Activated T-helper 2 cell treated with anti-CD3 and anti-CD28 coated beads, Interferon-gamma antibody, Interleukin-2, Interleukin-4, amounts not matched to agents 10 μg/mL and 5 μg/mL and 100 μg/mL, durations not matched to agents 14 hours and 24 hours and 36 hours (primary cell): ENCODE measurements around the gene COA5. TPM values are rescaled to one million over a fixed set of nuclear protein-coding genes. Genes with fewer than 3 reads are reported as not detected.

Experiments used
- DNase-seq: peaks from one replicate; pipeline ENCODE4 v3.0.0; 2021; ENCODE audit warnings: low spot score
- H3K27ac Mint-ChIP-seq: one replicate; pipeline ENCODE4 v1.8.0; 2021; ENCODE audit warnings: mixed read lengths
- H3K27me3 Mint-ChIP-seq: one replicate; pipeline ENCODE4 v1.8.0; 2021; ENCODE audit warnings: low read depth, mixed read lengths
- H3K36me3 Mint-ChIP-seq: one replicate; pipeline ENCODE4 v1.8.0; 2021; ENCODE audit warnings: low read depth, mixed read lengths
- H3K4me1 Mint-ChIP-seq: one replicate; pipeline ENCODE4 v1.8.0; 2021; ENCODE audit warnings: low read depth, mixed read lengths
- H3K4me3 Mint-ChIP-seq: one replicate; pipeline ENCODE4 v1.8.0; 2021; ENCODE audit warnings: low read depth, mild to moderate bottlenecking, moderate library complexity, mixed read lengths
- H3K9me3 Mint-ChIP-seq: one replicate; pipeline ENCODE4 v1.8.0; 2021; ENCODE audit warnings: mixed read lengths
- intact Hi-C: fragments of 100-400 bp; cut with micrococcal nuclease; formaldehyde crosslinking; loops from one replicate; pipeline ENCODE4 v1.15.1; 2023
- total RNA-seq: library from RNA; stranded (reverse); gene quantifications from 2 replicates; pipeline ENCODE4 v1.2.3, GENCODE V29; 2022

The COA5 gene
- total RNA-seq, 1 donor from 2014 or later: 23.9 TPM

GRCh38 chr2:98565941-98566340 is 42.4 kb downstream of the COA5 start:
- H3K9me3 Mint-ChIP-seq: no peaks in the 10 kb centered on the region
- no peak for DNase-seq
- no peak overlapping the region for H3K27ac Mint-ChIP-seq
- H3K4me3 Mint-ChIP-seq: no peak overlapping the region
- no peaks in the 10 kb centered on the region for H3K27me3 Mint-ChIP-seq
- no peaks in the 10 kb centered on the region for H3K4me1 Mint-ChIP-seq
- H3K36me3 Mint-ChIP-seq: peaks cover 60% of the 10 kb centered on the region
- intact Hi-C loops: loop anchor here (5.0 kb wide), 1 partner anchor 71 kb away; no protein-coding TSS in a partner anchor

DNA sequence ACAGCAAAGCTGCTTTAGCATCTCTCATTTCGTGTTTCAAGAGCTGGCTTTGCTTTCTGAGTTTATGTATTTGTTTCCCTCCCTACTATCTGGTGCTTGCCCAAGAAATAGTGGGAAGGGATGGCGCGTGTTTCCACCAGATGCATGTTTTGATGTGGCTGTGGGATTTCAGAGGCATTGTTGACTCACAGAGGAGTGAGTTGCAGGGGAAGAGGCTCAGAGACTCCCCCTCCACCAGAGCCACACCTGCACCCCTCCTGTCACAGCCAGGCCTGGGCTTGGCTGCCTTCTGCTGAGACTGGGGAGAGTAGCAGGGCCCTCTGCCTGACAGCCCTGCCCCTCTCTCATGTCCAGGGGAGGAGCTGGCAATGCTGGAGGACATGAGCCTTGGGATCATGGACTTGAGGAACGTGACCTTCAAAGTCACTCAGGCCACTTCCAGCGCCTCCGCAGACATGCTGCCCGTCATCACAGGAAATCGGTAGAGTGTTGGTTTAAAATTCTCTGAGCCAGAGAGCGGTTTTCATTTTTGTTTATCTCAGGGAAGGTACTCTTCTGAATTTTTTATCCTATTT is 42.9 kb downstream of the COA5 start:
- no peaks in the 10 kb centered on the region for H3K27me3 Mint-ChIP-seq
- no peak overlapping the region for H3K27ac Mint-ChIP-seq
- no peak for DNase-seq
- no peak overlapping the region for H3K4me3 Mint-ChIP-seq
- peaks cover 63% of the 10 kb centered on the region for H3K36me3 Mint-ChIP-seq
- peaks cover 4% of the 10 kb centered on the region for H3K4me1 Mint-ChIP-seq
- intact Hi-C loops: loop anchor here (5.0 kb wide), 1 partner anchor 72 kb away; no protein-coding TSS in a partner anchor
- H3K9me3 Mint-ChIP-seq: no peaks in the 10 kb centered on the region

GRCh38 chr2:98564541-98565132 is 43.7 kb downstream of the COA5 start:
- Mint-ChIP-seq H3K36me3 (peaks cover 63% of the 10 kb centered on the region), H3K27me3 (no peaks in the 10 kb centered on the region), H3K9me3 (no peaks in the 10 kb centered on the region), H3K4me3 (no peak overlapping the region), H3K4me1 (peaks cover 11% of the 10 kb centered on the region), H3K27ac (no peak overlapping the region)
- intact Hi-C loops: loop anchor here (5.0 kb wide), 1 partner anchor 73 kb away; no protein-coding TSS in a partner anchor
- DNase-seq: no peak

GRCh38 chr2:98563394-98563793 is 44.9 kb downstream of the COA5 start:
- no peak overlapping the region for H3K27ac Mint-ChIP-seq
- no peak overlapping the region for H3K4me3 Mint-ChIP-seq
- H3K9me3 Mint-ChIP-seq: no peaks in the 10 kb centered on the region
- H3K27me3 Mint-ChIP-seq: no peaks in the 10 kb centered on the region
- intact Hi-C loops: no loop called here
- peaks cover 23% of the 10 kb centered on the region for H3K4me1 Mint-ChIP-seq
- no peak for DNase-seq
- peaks cover 66% of the 10 kb centered on the region for H3K36me3 Mint-ChIP-seq

DNA sequence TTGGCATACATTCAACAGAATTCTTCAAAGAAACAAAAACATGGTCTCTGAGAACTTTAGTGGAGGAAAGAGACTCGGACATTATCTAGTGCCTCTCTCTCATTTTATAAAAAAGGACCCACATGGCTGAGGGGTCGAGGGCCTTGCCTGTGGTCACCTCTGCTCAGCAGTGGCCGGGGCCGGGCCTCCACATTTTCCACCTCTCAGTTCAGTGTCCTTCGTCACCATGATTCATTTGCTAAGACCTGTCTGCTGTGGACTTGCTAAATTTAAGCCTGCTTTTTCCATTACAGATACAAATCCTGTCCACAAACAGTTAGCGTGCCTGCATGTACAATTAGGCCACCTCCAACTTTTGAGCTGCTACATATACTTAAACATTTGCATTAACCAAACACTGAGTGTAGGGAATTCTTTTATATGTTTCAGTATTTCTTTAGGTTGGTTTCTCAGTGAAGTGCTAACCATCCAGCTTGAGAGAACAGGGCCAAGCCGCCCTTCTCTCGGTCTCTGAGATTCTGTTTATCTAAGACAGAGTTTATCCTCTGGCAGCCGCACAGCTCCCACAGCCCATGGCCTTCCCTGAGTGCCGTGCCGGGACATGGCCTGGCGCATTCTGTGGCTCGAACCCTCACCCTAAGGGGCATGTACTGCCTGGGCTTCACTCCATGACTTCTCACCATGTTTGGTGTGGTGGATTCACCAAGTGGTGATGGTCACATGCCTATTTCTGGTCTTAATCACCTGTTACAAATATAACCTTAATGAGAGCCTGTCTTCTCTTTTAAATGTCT is 46.2 kb downstream of the COA5 start:
- Mint-ChIP-seq H3K4me1 (peaks cover 27% of the 10 kb centered on the region), H3K36me3 (peaks cover 71% of the 10 kb centered on the region)

GRCh38 chr2:98561018-98561417 is 47.3 kb downstream of the COA5 start:
- Mint-ChIP-seq H3K27ac (no peak overlapping the region), H3K36me3 (peaks cover 69% of the 10 kb centered on the region), H3K9me3 (no peaks in the 10 kb centered on the region), H3K27me3 (no peaks in the 10 kb centered on the region), H3K4me1 (peaks cover 32% of the 10 kb centered on the region), H3K4me3 (no peak overlapping the region)
- intact Hi-C loops: no loop called here
- DNase-seq: no peak

More for the DNA sequence above, 46.2 kb downstream of the COA5 start:
- Mint-ChIP-seq H3K9me3 (no peaks in the 10 kb centered on the region), H3K4me3 (no peak overlapping the region), H3K27me3 (no peaks in the 10 kb centered on the region), H3K27ac (no peak overlapping the region)
- no peak for DNase-seq
- intact Hi-C loops: no loop called here

DNA sequence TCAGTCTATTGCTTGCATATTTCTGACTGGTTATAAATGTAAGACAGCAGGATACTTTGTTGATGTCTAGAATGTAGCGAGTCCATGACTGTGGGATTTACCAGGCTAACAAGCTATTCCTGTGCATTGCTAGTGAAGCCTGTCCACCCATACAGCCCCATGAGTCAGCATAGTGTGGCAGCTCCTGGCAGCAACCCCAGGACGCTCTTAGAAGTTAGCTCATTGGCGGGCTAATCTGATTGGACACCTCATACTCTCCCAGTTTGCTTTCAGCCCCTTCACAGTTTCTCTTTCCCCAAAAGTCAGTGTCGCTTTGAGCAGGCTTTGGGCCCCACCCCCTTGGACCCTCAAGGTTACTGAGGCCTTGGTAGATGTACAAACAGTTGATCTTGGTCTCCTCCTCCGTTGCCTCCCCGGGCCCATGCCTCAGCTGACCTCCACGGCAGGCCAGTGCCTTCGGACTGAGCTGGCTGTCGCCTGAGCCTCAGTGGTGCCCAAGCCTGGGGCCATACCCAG is 48.0 kb downstream of the COA5 start:
- H3K4me1 Mint-ChIP-seq: peaks cover 32% of the 10 kb centered on the region
- no peak overlapping the region for H3K4me3 Mint-ChIP-seq

GRCh38 chr2:98559581-98559980 is 48.7 kb downstream of the COA5 start:
- no peak overlapping the region for H3K27ac Mint-ChIP-seq
- intact Hi-C loops: no loop called here
- H3K9me3 Mint-ChIP-seq: no peaks in the 10 kb centered on the region
- H3K4me3 Mint-ChIP-seq: no peak overlapping the region
- no peaks in the 10 kb centered on the region for H3K27me3 Mint-ChIP-seq
- DNase-seq: no peak
- peaks cover 73% of the 10 kb centered on the region for H3K36me3 Mint-ChIP-seq
- peaks cover 32% of the 10 kb centered on the region for H3K4me1 Mint-ChIP-seq

More for the DNA sequence above, 48.0 kb downstream of the COA5 start:
- H3K27ac Mint-ChIP-seq: no peak overlapping the region
- no peak for DNase-seq
- H3K36me3 Mint-ChIP-seq: peaks cover 69% of the 10 kb centered on the region
- intact Hi-C loops: no loop called here
- H3K27me3 Mint-ChIP-seq: no peaks in the 10 kb centered on the region
- no peaks in the 10 kb centered on the region for H3K9me3 Mint-ChIP-seq

DNA sequence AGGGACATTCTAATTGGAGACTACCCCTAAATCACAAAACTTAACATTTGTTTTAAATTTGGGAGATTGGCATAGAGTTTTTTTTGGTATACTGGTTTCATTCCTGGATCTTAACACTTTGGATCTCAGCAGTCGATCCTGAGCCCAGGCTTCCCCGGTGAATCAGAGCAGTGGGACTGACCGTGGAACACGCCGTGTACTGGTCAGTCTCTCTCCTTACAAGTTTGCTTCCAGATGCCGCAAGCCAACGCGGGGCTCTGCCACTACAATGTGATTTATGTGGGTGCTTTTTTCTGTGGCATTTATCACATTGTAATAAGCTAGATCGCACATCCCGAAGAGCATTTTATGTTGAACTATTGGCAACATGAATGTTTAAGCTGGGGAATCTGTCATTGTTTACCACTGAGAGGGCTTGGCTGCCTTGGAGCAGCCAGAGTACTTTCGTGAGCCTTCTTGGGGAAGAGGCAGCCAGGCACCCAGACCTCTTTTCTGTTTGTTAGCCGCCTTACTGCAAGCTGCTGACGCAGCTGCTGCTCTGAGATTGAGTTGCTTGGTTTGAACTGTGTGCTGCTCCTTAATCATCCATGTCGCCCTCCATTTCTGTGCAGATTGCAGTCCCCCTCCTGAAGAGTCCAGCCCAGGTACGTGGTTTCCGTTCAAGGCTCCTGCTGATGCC is 49.3 kb downstream of the COA5 start:
- intact Hi-C loops: no loop called here
- DNase-seq: no peak
- Mint-ChIP-seq H3K9me3 (no peaks in the 10 kb centered on the region), H3K4me3 (no peak overlapping the region), H3K36me3 (peaks cover 77% of the 10 kb centered on the region), H3K27ac (no peak overlapping the region), H3K4me1 (peaks cover 32% of the 10 kb centered on the region), H3K27me3 (no peaks in the 10 kb centered on the region)

- H3K36me3 Mint-ChIP-seq: peaks cover 90% of the 10 kb centered on the region
- no peak overlapping the region for H3K4me3 Mint-ChIP-seq
- H3K4me1 Mint-ChIP-seq: peaks cover 43% of the 10 kb centered on the region
Observed at GRCh38 chr2:98556344-98557033, 51.8 kb downstream of the COA5 start.

GRCh38 chr2:98555696-98556095 is 52.6 kb downstream of the COA5 start:
- Mint-ChIP-seq H3K27ac (no peak overlapping the region), H3K4me1 (peaks cover 50% of the 10 kb centered on the region), H3K4me3 (no peak overlapping the region), H3K27me3 (no peaks in the 10 kb centered on the region), H3K9me3 (no peaks in the 10 kb centered on the region), H3K36me3 (peaks cover 89% of the 10 kb centered on the region)
- intact Hi-C loops: no loop called here
- DNase-seq: no peak

More at GRCh38 chr2:98556344-98557033, 51.8 kb downstream of the COA5 start:
- no peaks in the 10 kb centered on the region for H3K9me3 Mint-ChIP-seq
- no peak overlapping the region for H3K27ac Mint-ChIP-seq
- H3K27me3 Mint-ChIP-seq: no peaks in the 10 kb centered on the region
- intact Hi-C loops: no loop called here
- DNase-seq: no peak
